ENCODE measurements around the gene FUT1. TPM values are rescaled to one million over a fixed set of nuclear protein-coding genes. Genes with fewer than 3 reads are reported as not detected.

Gene FUT1
- total RNA-seq, 4 donors from 2014 or later, result 0.54 to 3.5 (median 2.6) TPM

DNA sequence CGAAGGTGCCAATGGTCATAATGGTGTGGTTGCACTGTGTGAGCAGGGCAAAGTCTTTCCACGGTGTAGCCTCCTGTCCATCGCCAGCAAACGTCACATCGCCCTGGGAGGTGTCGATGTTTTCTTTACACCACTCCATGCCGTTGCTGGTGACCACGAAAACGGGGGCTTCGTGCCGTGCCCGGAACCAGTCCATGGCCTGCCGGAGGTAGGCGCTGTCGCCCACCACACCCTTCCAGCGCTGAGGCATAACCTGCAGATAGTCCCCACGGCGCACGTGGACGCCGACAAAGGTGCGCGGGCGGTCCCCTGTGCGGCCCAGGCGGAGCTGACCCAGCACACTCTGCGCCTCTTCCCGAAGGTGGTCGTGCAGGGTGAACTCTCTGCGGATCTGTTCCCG lies 2.1 kb downstream of the FUT1 start:
- Histone ChIP-seq H3K27ac (no peak overlapping the region), H3K4me1 (peaks cover 0 to 33% (median 10%) of the 10 kb centered on the region in 3 donors), H3K4me3 (no peak overlapping the region), H3K27me3 (peaks cover 83% of the 10 kb centered on the region), H3K9me3 (no peaks in the 10 kb centered on the region), H3K36me3 (no peaks in the 10 kb centered on the region)
- no peak for TF ChIP-seq POLR2A (IDR thresholded peaks at IDR 0.05)
- TF ChIP-seq POLR2AphosphoS5 (IDR thresholded peaks at IDR 0.05), result no peak
- TF ChIP-seq EP300 (IDR thresholded peaks at IDR 0.05), result no peak
- TF ChIP-seq CTCF (IDR thresholded peaks at IDR 0.05), result no peak
- 80% methylated on average over 2 of the region's 31 CpGs; no CpG with 5 or more reads in 1 of the 2 donors for WGBS, 2 donors (ENCODE audit: low coverage in 1 of 2)
- no peak for ATAC-seq

DNA sequence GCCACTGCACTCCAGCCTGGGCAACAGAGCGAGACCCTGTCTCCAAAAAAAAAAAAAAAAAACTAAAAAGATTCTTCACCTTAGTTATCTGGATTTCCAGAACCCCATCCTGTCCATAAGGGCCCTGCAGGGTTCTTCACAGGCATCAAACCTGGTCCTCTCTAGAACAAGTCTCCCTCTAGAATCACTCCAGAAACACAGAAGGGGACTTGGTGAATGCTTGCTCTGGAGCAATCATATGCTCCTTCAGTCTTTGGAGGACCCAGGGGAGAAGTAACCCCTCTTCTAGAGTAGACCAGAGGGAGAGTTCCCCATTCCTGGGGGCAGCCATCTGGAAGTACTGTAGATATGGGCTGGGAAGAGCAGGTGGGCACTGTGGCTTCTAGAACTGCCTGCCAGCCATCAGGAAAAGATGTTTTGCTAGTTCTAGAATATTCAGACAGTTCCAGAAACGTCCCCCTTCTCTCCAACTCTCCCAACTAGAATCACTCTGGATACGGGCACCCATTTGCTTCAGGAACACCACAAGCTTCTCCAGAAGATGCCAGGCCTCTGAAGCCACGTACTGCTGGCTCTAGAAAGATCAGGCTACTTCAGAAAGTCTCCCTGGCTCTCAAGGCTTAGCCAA lies 2.8 kb downstream of the FUT1 start:
- 67 to 71% methylated on average over 2 to 3 of the region's 4 CpGs for WGBS, 2 donors (ENCODE audit: low coverage in 1 of 2)
- no peaks in the 10 kb centered on the region for H3K9me3 ChIP-seq
- no peak for ATAC-seq
- H3K4me1 ChIP-seq, result peaks cover 0 to 33% (median 10%) of the 10 kb centered on the region in 3 donors
- H3K27me3 ChIP-seq, result peaks cover 87% of the 10 kb centered on the region
- H3K36me3 ChIP-seq, result no peaks in the 10 kb centered on the region
- no peak overlapping the region for H3K4me3 ChIP-seq
- H3K27ac ChIP-seq, result no peak overlapping the region
- no peak for TF ChIP-seq POLR2AphosphoS5 (IDR thresholded peaks at IDR 0.05)
- TF ChIP-seq CTCF (IDR thresholded peaks at IDR 0.05), result no peak
- TF ChIP-seq POLR2A (IDR thresholded peaks at IDR 0.05), result no peak
- TF ChIP-seq EP300 (IDR thresholded peaks at IDR 0.05), result no peak

- TF ChIP-seq POLR2AphosphoS5 (IDR thresholded peaks at IDR 0.05), result no peak
- no peak for TF ChIP-seq EP300 (IDR thresholded peaks at IDR 0.05)
- no peak for TF ChIP-seq CTCF (IDR thresholded peaks at IDR 0.05)
- no peak for TF ChIP-seq POLR2A (IDR thresholded peaks at IDR 0.05)
- no peaks in the 10 kb centered on the region for H3K36me3 ChIP-seq
- peak; percentile 76 for ATAC-seq
- WGBS, 2 donors (ENCODE audit: low coverage in 1 of 2), result 0 to 14% methylated on average over 3 to 10 of the region's 31 CpGs
- peak within 1 kb of the TSS in 1 of 2 donors; percentile 39 for H3K4me3 ChIP-seq
- H3K9me3 ChIP-seq, result no peaks in the 10 kb centered on the region
- H3K27ac ChIP-seq, result peak within 1 kb of the TSS in 3 of 4 donors; percentile 56 to 71 (median 67)
- H3K4me1 ChIP-seq, result peaks cover 0 to 16% (median 0%) of the 10 kb centered on the region in 3 donors
- H3K27me3 ChIP-seq, result peaks cover 68% of the 10 kb centered on the region
Observed at GRCh38 chr19:48746738-48747575, 5.5 kb downstream of the FUT1 start, which contains the start of gene IZUMO1. IZUMO1 (minus strand) TSS chr19:48746909; CDS start chr19:48745859, 1,050 bp downstream.

GRCh38 chr19:48746110-48746509 lies 6.3 kb downstream of the FUT1 start:
- no peak for TF ChIP-seq POLR2AphosphoS5 (IDR thresholded peaks at IDR 0.05)
- TF ChIP-seq CTCF (IDR thresholded peaks at IDR 0.05), result no peak
- no peak for TF ChIP-seq EP300 (IDR thresholded peaks at IDR 0.05)
- no peak for TF ChIP-seq POLR2A (IDR thresholded peaks at IDR 0.05)
- no peak overlapping the region for H3K4me3 ChIP-seq
- peaks cover 59% of the 10 kb centered on the region for H3K27me3 ChIP-seq
- WGBS, 2 donors (ENCODE audit: low coverage in 1 of 2), result 69 to 79% methylated on average over 5 to 6 of the region's 8 CpGs
- H3K27ac ChIP-seq, result peak overlapping the region in 2 of 4 donors; percentile 67 to 71
- H3K9me3 ChIP-seq, result no peaks in the 10 kb centered on the region
- H3K36me3 ChIP-seq, result no peaks in the 10 kb centered on the region
- no peak for ATAC-seq
- H3K4me1 ChIP-seq, result peaks cover 0 to 16% (median 0%) of the 10 kb centered on the region in 3 donors

All from gastroesophageal sphincter (tissue), 4 donors.